Kidney epithelial cell (primary cell): ENCODE measurements around the gene PITX3. TPM values are rescaled to one million over a fixed set of nuclear protein-coding genes. Genes with fewer than 3 reads are reported as not detected.
"Not testable (repeated sequence)": the region's sequence is repeated elsewhere in the genome, so short reads cannot be mapped to it uniquely, and the experiment has no call there.

ENCODE experiments used
- DNase-seq: peaks from one replicate; pipeline ENCODE4 v3.0.0-alpha.2; 2010; ENCODE audit warnings: low read depth
- H3K27me3 ChIP-seq: 2 replicates; pipeline ENCODE4 v1.6.0; 2011; ENCODE audit warnings: low read length; ENCODE audit not compliant: control insufficient read depth, insufficient read depth
- H3K36me3 ChIP-seq: 2 replicates; pipeline ENCODE4 v1.5.1; 2011; ENCODE audit warnings: low read length; ENCODE audit not compliant: control insufficient read depth, insufficient read depth
- H3K4me3 ChIP-seq: 2 replicates; pipeline ENCODE4 v1.5.1; 2011; ENCODE audit warnings: low read depth, mild to moderate bottlenecking, control low read depth, low read length
- CTCF ChIP-seq: IDR thresholded peaks from 2 replicates; pipeline ENCODE4 v1.5.1; 2011; ENCODE audit warnings: mild to moderate bottlenecking, moderate library complexity, low read length, control low read depth, inconsistent platforms; ENCODE audit not compliant: insufficient read depth, poor library complexity, severe bottlenecking
- total RNA-seq: library from RNA; depleted of rRNA; stranded (reverse); fragments of >200 nt; gene quantifications from 2 replicates; pipeline ENCODE4 v1.2.3, GENCODE V29; 2015

The PITX3 gene
- total RNA-seq, 1 donor from 2014 or later = 0.21 TPM

- Histone ChIP-seq H3K36me3 (no peaks in the 10 kb centered on the region), H3K27me3 (peaks cover 10% of the 10 kb centered on the region), H3K4me3 (no peak overlapping the region)
- no peak for DNase-seq
- TF ChIP-seq CTCF = no peak
Observed at GRCh38 chr10:102222797-102223196, 18.5 kb downstream of the PITX3 start.

GRCh38 chr10:102220612-102221011 lies 20.7 kb downstream of the PITX3 start:
- no peak for TF ChIP-seq CTCF
- H3K36me3 ChIP-seq = no peaks in the 10 kb centered on the region
- no peak for DNase-seq
- no peaks in the 10 kb centered on the region for H3K27me3 ChIP-seq
- H3K4me3 ChIP-seq = no peak overlapping the region

GRCh38 chr10:102219370-102219769 lies 21.9 kb downstream of the PITX3 start:
- Histone ChIP-seq H3K27me3 (no peaks in the 10 kb centered on the region), H3K4me3 (no peak overlapping the region)

GRCh38 chr10:102213599-102213998 lies 27.7 kb downstream of the PITX3 start:
- H3K27me3 ChIP-seq, H3K4me3 ChIP-seq, H3K36me3 ChIP-seq, DNase-seq: not testable (repeated sequence)

More at GRCh38 chr10:102219370-102219769, 21.9 kb downstream of the PITX3 start:
- H3K36me3 ChIP-seq = no peaks in the 10 kb centered on the region
- no peak for DNase-seq
- no peak for TF ChIP-seq CTCF

- no peak for DNase-seq
- no peaks in the 10 kb centered on the region for H3K36me3 ChIP-seq
- H3K27me3 ChIP-seq = no peaks in the 10 kb centered on the region
- no peak for TF ChIP-seq CTCF
- no peak overlapping the region for H3K4me3 ChIP-seq
Observed at GRCh38 chr10:102211615-102212299, 29.6 kb downstream of the PITX3 start.

- Histone ChIP-seq H3K36me3 (no peaks in the 10 kb centered on the region), H3K27me3 (no peaks in the 10 kb centered on the region), H3K4me3 (no peak overlapping the region)
- no peak for DNase-seq
- no peak for TF ChIP-seq CTCF
Observed at GRCh38 chr10:102208311-102209035, 32.8 kb downstream of the PITX3 start.
